Measurements from ENCODE around the gene WWOX. TPM values are rescaled to one million over a fixed set of nuclear protein-coding genes. Genes with fewer than 3 reads are reported as not detected.

Gene WWOX
- total RNA-seq, 1 donor from 2014 or later = 19.2 TPM

GRCh38 chr16:78642621-78643285 lies 543.3 kb downstream of the WWOX start:
- DNase-seq (no peak), ATAC-seq (no peak)
- TF ChIP-seq CTCF (IDR thresholded peaks at IDR 0.05) = no peak
- H3K36me3 ChIP-seq = no peaks in the 10 kb centered on the region
- no peaks in the 10 kb centered on the region for H3K9me3 ChIP-seq
- H3K4me1 ChIP-seq = no peaks in the 10 kb centered on the region
- no peaks in the 10 kb centered on the region for H3K27me3 ChIP-seq (ENCODE audit: low read depth)
- intact Hi-C loops (cut with DNase I) = no loop called here
- no peak overlapping the region for H3K4me3 ChIP-seq
- H3K27ac ChIP-seq = no peak overlapping the region

- no peaks in the 10 kb centered on the region for H3K4me1 ChIP-seq
- H3K36me3 ChIP-seq = no peaks in the 10 kb centered on the region
- no peak overlapping the region for H3K27ac ChIP-seq
- no peak for DNase-seq
- TF ChIP-seq CTCF (IDR thresholded peaks at IDR 0.05) = no peak
- intact Hi-C loops (cut with DNase I) = no loop called here
- no peak for ATAC-seq
- no peaks in the 10 kb centered on the region for H3K9me3 ChIP-seq
- no peak overlapping the region for H3K4me3 ChIP-seq
- H3K27me3 ChIP-seq (ENCODE audit: low read depth) = no peaks in the 10 kb centered on the region
Measured at GRCh38 chr16:78645657-78646056, 546.2 kb downstream of the WWOX start.

- ATAC-seq (peak in 1 of 2 donors; percentile 45), DNase-seq (no peak)
- no peak for TF ChIP-seq CTCF (IDR thresholded peaks at IDR 0.05)
- Histone ChIP-seq H3K36me3 (no peaks in the 10 kb centered on the region), H3K9me3 (no peaks in the 10 kb centered on the region), H3K27ac (no peak overlapping the region), H3K4me3 (no peak overlapping the region), H3K4me1 (no peaks in the 10 kb centered on the region), H3K27me3 (ENCODE audit: low read depth) (no peaks in the 10 kb centered on the region)
- intact Hi-C loops (cut with DNase I) = no loop called here
Measured at GRCh38 chr16:78647019-78647418, 547.6 kb downstream of the WWOX start.

GRCh38 chr16:78647491-78647890 lies 548.0 kb downstream of the WWOX start:
- no peak overlapping the region for H3K27ac ChIP-seq
- H3K4me1 ChIP-seq = no peaks in the 10 kb centered on the region
- H3K27me3 ChIP-seq (ENCODE audit: low read depth) = no peaks in the 10 kb centered on the region
- TF ChIP-seq CTCF (IDR thresholded peaks at IDR 0.05) = no peak
- no peak for DNase-seq
- no peaks in the 10 kb centered on the region for H3K36me3 ChIP-seq
- intact Hi-C loops (cut with DNase I) = no loop called here
- no peak overlapping the region for H3K4me3 ChIP-seq
- H3K9me3 ChIP-seq = no peaks in the 10 kb centered on the region
- no peak for ATAC-seq

GRCh38 chr16:78648517-78648916 lies 549.1 kb downstream of the WWOX start:
- intact Hi-C loops (cut with DNase I) = no loop called here
- Histone ChIP-seq H3K9me3 (no peaks in the 10 kb centered on the region), H3K4me1 (no peaks in the 10 kb centered on the region), H3K4me3 (no peak overlapping the region), H3K27me3 (ENCODE audit: low read depth) (no peaks in the 10 kb centered on the region), H3K27ac (no peak overlapping the region), H3K36me3 (no peaks in the 10 kb centered on the region)
- ATAC-seq (no peak), DNase-seq (no peak)
- no peak for TF ChIP-seq CTCF (IDR thresholded peaks at IDR 0.05)

All from lower lobe of right lung (tissue), 2 donors.